ENCODE results near the gene ZNF710.

DNA sequence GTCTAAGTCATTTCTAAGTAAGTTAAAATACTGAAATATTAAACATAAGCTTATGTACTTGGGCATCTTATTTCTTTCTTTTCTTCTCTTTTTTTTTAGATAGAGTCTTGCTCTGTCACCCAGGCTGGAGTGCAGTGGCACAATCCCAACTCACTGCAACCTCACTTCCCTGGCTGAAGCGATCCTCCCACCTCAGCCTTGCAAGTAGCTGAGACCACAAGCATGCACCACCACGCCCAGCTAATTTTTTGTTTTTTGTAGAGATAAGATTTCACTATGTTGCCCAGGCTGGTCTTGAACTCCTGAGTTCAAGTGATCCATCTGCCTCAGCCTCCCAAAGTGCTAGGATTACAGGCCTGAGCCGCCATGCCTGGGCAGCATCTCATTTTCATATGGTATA, 16.0 kb upstream of the ZNF710 start:
- TF ChIP-seq, protein P1, sequence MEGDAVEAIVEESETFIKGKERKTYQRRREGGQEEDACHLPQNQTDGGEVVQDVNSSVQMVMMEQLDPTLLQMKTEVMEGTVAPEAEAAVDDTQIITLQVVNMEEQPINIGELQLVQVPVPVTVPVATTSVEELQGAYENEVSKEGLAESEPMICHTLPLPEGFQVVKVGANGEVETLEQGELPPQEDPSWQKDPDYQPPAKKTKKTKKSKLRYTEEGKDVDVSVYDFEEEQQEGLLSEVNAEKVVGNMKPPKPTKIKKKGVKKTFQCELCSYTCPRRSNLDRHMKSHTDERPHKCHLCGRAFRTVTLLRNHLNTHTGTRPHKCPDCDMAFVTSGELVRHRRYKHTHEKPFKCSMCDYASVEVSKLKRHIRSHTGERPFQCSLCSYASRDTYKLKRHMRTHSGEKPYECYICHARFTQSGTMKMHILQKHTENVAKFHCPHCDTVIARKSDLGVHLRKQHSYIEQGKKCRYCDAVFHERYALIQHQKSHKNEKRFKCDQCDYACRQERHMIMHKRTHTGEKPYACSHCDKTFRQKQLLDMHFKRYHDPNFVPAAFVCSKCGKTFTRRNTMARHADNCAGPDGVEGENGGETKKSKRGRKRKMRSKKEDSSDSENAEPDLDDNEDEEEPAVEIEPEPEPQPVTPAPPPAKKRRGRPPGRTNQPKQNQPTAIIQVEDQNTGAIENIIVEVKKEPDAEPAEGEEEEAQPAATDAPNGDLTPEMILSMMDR (IDR thresholded peaks at IDR 0.05), result no peak
- TF ChIP-seq POLR2A (IDR thresholded peaks at IDR 0.05; ENCODE audit: low read depth), result no peak

Measured in esophagus muscularis mucosa (tissue), 3 donors.